T-helper 1 cell treated with Interleukin-12 subunit alpha and Interleukin-12 subunit beta and Interleukin-4 antibody, amounts not matched to agents 30 μg/mL and 1 μg/mL, for 36 hours (primary cell): Measurements from ENCODE around the gene CCNG2.

ENCODE experiments used
- H3K27ac Mint-ChIP-seq: one replicate; pipeline ENCODE4 v1.8.0; 2021; ENCODE audit warnings: mild to moderate bottlenecking, mixed read lengths
- H3K27me3 Mint-ChIP-seq: one replicate; pipeline ENCODE4 v1.8.0; 2021; ENCODE audit warnings: low read depth, mixed read lengths
- H3K36me3 Mint-ChIP-seq: one replicate; pipeline ENCODE4 v1.8.0; 2021; ENCODE audit warnings: low read depth, mixed read lengths
- H3K4me1 Mint-ChIP-seq: one replicate; pipeline ENCODE4 v1.8.0; 2021; ENCODE audit warnings: low read depth, mixed read lengths
- H3K4me3 Mint-ChIP-seq: one replicate; pipeline ENCODE4 v1.8.0; 2021; ENCODE audit warnings: mild to moderate bottlenecking, moderate library complexity, mixed read lengths
- H3K9me3 Mint-ChIP-seq: one replicate; pipeline ENCODE4 v1.8.0; 2021; ENCODE audit warnings: mixed read lengths

The CCNG2 gene

GRCh38 chr4:77178560-77178959, 21.6 kb downstream of the CCNG2 start:
- H3K27ac Mint-ChIP-seq, result no peak overlapping the region
- H3K4me3 Mint-ChIP-seq, result no peak overlapping the region
- peaks cover 17% of the 10 kb centered on the region for H3K27me3 Mint-ChIP-seq
- H3K36me3 Mint-ChIP-seq, result no peaks in the 10 kb centered on the region
- no peaks in the 10 kb centered on the region for H3K9me3 Mint-ChIP-seq
- H3K4me1 Mint-ChIP-seq, result no peaks in the 10 kb centered on the region

GRCh38 chr4:77179519-77179918, 22.5 kb downstream of the CCNG2 start:
- Mint-ChIP-seq H3K4me1 (no peaks in the 10 kb centered on the region), H3K9me3 (no peaks in the 10 kb centered on the region), H3K27me3 (peaks cover 26% of the 10 kb centered on the region), H3K4me3 (no peak overlapping the region), H3K36me3 (no peaks in the 10 kb centered on the region), H3K27ac (no peak overlapping the region)

GRCh38 chr4:77181720-77182119, 24.7 kb downstream of the CCNG2 start:
- Mint-ChIP-seq H3K4me3 (no peak overlapping the region), H3K36me3 (no peaks in the 10 kb centered on the region), H3K9me3 (no peaks in the 10 kb centered on the region), H3K27me3 (peaks cover 30% of the 10 kb centered on the region), H3K4me1 (no peaks in the 10 kb centered on the region), H3K27ac (no peak overlapping the region)

GRCh38 chr4:77183777-77184420, 26.9 kb downstream of the CCNG2 start:
- Mint-ChIP-seq H3K9me3 (no peaks in the 10 kb centered on the region), H3K4me1 (no peaks in the 10 kb centered on the region), H3K36me3 (no peaks in the 10 kb centered on the region), H3K4me3 (no peak overlapping the region), H3K27me3 (peaks cover 30% of the 10 kb centered on the region), H3K27ac (no peak overlapping the region)

GRCh38 chr4:77184974-77185373, 28.0 kb downstream of the CCNG2 start:
- H3K4me1 Mint-ChIP-seq, result no peaks in the 10 kb centered on the region
- H3K27ac Mint-ChIP-seq, result no peak overlapping the region
- no peak overlapping the region for H3K4me3 Mint-ChIP-seq
- H3K27me3 Mint-ChIP-seq, result peaks cover 30% of the 10 kb centered on the region
- H3K36me3 Mint-ChIP-seq, result no peaks in the 10 kb centered on the region
- H3K9me3 Mint-ChIP-seq, result no peaks in the 10 kb centered on the region

GRCh38 chr4:77185686-77186085, 28.7 kb downstream of the CCNG2 start:
- Mint-ChIP-seq H3K27me3 (peaks cover 30% of the 10 kb centered on the region), H3K4me1 (no peaks in the 10 kb centered on the region), H3K4me3 (no peak overlapping the region), H3K36me3 (no peaks in the 10 kb centered on the region), H3K9me3 (no peaks in the 10 kb centered on the region), H3K27ac (no peak overlapping the region)

GRCh38 chr4:77187322-77187721, 30.3 kb downstream of the CCNG2 start:
- Mint-ChIP-seq H3K27ac (no peak overlapping the region), H3K36me3 (no peaks in the 10 kb centered on the region), H3K4me3 (no peak overlapping the region), H3K9me3 (no peaks in the 10 kb centered on the region), H3K4me1 (no peaks in the 10 kb centered on the region), H3K27me3 (peaks cover 30% of the 10 kb centered on the region)

- Mint-ChIP-seq H3K36me3 (no peaks in the 10 kb centered on the region), H3K27ac (no peak overlapping the region), H3K4me3 (no peak overlapping the region), H3K4me1 (peaks cover 7% of the 10 kb centered on the region), H3K27me3 (peaks cover 23% of the 10 kb centered on the region), H3K9me3 (no peaks in the 10 kb centered on the region)
Observed at GRCh38 chr4:77188498-77189220, 31.7 kb downstream of the CCNG2 start.

- Mint-ChIP-seq H3K4me1 (peaks cover 10% of the 10 kb centered on the region), H3K27ac (no peak overlapping the region), H3K4me3 (no peak overlapping the region), H3K36me3 (no peaks in the 10 kb centered on the region), H3K9me3 (no peaks in the 10 kb centered on the region), H3K27me3 (peaks cover 15% of the 10 kb centered on the region)
Observed at GRCh38 chr4:77189412-77189811, 32.4 kb downstream of the CCNG2 start.

- Mint-ChIP-seq H3K4me1 (peaks cover 13% of the 10 kb centered on the region), H3K36me3 (no peaks in the 10 kb centered on the region)
Observed at GRCh38 chr4:77190053-77190452, 33.0 kb downstream of the CCNG2 start.

GRCh38 chr4:77193046-77193445, 36.0 kb downstream of the CCNG2 start:
- Mint-ChIP-seq H3K4me3 (peak overlapping the region; percentile 76), H3K4me1 (peaks cover 14% of the 10 kb centered on the region), H3K36me3 (no peaks in the 10 kb centered on the region), H3K27ac (peak overlapping the region; percentile 86), H3K9me3 (no peaks in the 10 kb centered on the region), H3K27me3 (peaks cover 3% of the 10 kb centered on the region)

More at GRCh38 chr4:77190053-77190452, 33.0 kb downstream of the CCNG2 start:
- Mint-ChIP-seq H3K27me3 (peaks cover 12% of the 10 kb centered on the region), H3K4me3 (no peak overlapping the region), H3K27ac (no peak overlapping the region), H3K9me3 (no peaks in the 10 kb centered on the region)

GRCh38 chr4:77193511-77194102, 36.6 kb downstream of the CCNG2 start:
- Mint-ChIP-seq H3K4me3 (peak overlapping the region; percentile 76), H3K9me3 (no peaks in the 10 kb centered on the region), H3K36me3 (no peaks in the 10 kb centered on the region), H3K27me3 (no peaks in the 10 kb centered on the region), H3K4me1 (peaks cover 14% of the 10 kb centered on the region), H3K27ac (peak overlapping the region; percentile 86)

- Mint-ChIP-seq H3K4me1 (peaks cover 14% of the 10 kb centered on the region), H3K27ac (no peak overlapping the region), H3K9me3 (no peaks in the 10 kb centered on the region), H3K36me3 (no peaks in the 10 kb centered on the region), H3K4me3 (no peak overlapping the region), H3K27me3 (peaks cover 6% of the 10 kb centered on the region)
Observed at GRCh38 chr4:77194366-77194765, 37.4 kb downstream of the CCNG2 start.

- Mint-ChIP-seq H3K9me3 (no peaks in the 10 kb centered on the region), H3K36me3 (no peaks in the 10 kb centered on the region), H3K27me3 (peaks cover 8% of the 10 kb centered on the region), H3K4me1 (peaks cover 14% of the 10 kb centered on the region), H3K4me3 (no peak overlapping the region), H3K27ac (no peak overlapping the region)
Observed at GRCh38 chr4:77194989-77195388, 38.0 kb downstream of the CCNG2 start.

- peaks cover 14% of the 10 kb centered on the region for H3K4me1 Mint-ChIP-seq
- no peaks in the 10 kb centered on the region for H3K9me3 Mint-ChIP-seq
- no peak overlapping the region for H3K4me3 Mint-ChIP-seq
- no peak overlapping the region for H3K27ac Mint-ChIP-seq
- no peaks in the 10 kb centered on the region for H3K36me3 Mint-ChIP-seq
- H3K27me3 Mint-ChIP-seq, result peaks cover 12% of the 10 kb centered on the region
Observed at GRCh38 chr4:77196866-77197265, 39.9 kb downstream of the CCNG2 start.
